Pancreas (tissue), 10 donors: Measurements from ENCODE around the gene MEOX2. TPM values are rescaled to one million over a fixed set of nuclear protein-coding genes. Genes with fewer than 3 reads are reported as not detected.

Experiments
- ATAC-seq, 4 donors: fragments of 200-7000 bp; cut with Tn5 transposase; one replicate each; pipeline versions ENCODE4 v1.8.0 to v1.9.1; 2020; ENCODE audit warnings: mild to moderate bottlenecking in 4 of 4, moderate library complexity in 4 of 4
- DNase-seq, 6 donors: peaks; one replicate each; pipeline ENCODE4 v3.0.0-alpha.2; 2020
- FAIRE-seq: peaks from 2 replicates; lab custom pipeline; 2012; peaks lifted over from hg19 to GRCh38; lab: Jason Lieb, UNC
- H3K27ac ChIP-seq, 4 donors: fragments of 200-600 bp; sonication (generic); 1 replicate in 3 of 4; 2 replicates in 1 of 4; pipeline versions ENCODE4 v1.5.0 to v1.8.0; 2020
- H3K27me3 ChIP-seq, 4 donors: fragments of 200-600 bp; one replicate each; pipeline ENCODE4 v1.8.0; 2021
- H3K36me3 ChIP-seq, 3 donors: fragments of 200-600 bp; sonication (generic) in 1 of 3; one replicate each; pipeline versions ENCODE4 v1.5.0 to v1.8.0; 2020 to 2021
- H3K4me1 ChIP-seq, 3 donors: fragments of 200-600 bp; one replicate each; pipeline ENCODE4 v1.8.0; 2021
- H3K4me3 ChIP-seq, 4 donors: fragments of 200-600 bp; sonication (generic) in 2 of 4; one replicate each; pipeline versions ENCODE4 v1.5.0 to v1.8.0; 2020 to 2021
- H3K9me3 ChIP-seq, 4 donors: fragments of 200-600 bp; one replicate each; pipeline ENCODE4 v1.8.0; 2021
- WGBS, 2 donors: extraction: QIAGEN DNeasy Blood & Tissue Kit; methylation state at CpG; one replicate each; pipeline ENCODE4 v1.1.7; 2013; 5-methylcytosine and 5-hydroxymethylcytosine counted together
- intact Hi-C, 3 donors: fragments of 100-400 bp; cut with DNase I; formaldehyde crosslinking; loops; one replicate each; pipeline versions ENCODE4 v1.11.1 to v1.14.2; 2022
- polyA plus RNA-seq, 2 donors: library from polyadenylated mRNA; stranded (reverse); fragments of 200-250 nt; gene quantifications; one replicate each; pipeline ENCODE4 v1.2.3, GENCODE V29; 2013
- total RNA-seq, 6 donors: library from RNA; stranded (reverse); fragmentation: NEBNext Ultra II Directional in 4 of 6; extraction: Animal tissue kit (Norgen Biotek cat#: 25700) in 4 of 6; gene quantifications; one replicate each; pipeline versions ENCODE4 v1.2.1 to v1.2.4, GENCODE V29; 2021 to 2023
- TF ChIP-seq, protein P1 (sequence below), 4 donors: fragments of 200-600 bp; sonication (generic) in 3 of 4; IDR thresholded peaks; one replicate each; pipeline versions ENCODE4 v1.5.0 to v1.8.0; 2021; ENCODE audit warnings: antibody characterized with exemption in 4 of 4
- donor health status: healthy with polysubstance abuse.
- donor health status: DM: no; HTN: no; CAD: no; lungs with moderate emphysema.
- donor health status: DM: no; HTN: no; CAD: no.
- donor health status: control.
- donor health status: control.
- donor health status: Bipolar disorder and iron deficiency.
- donor health status: DM: yes; HTN: yes; CAD: no.
- donor health status: DM: no; HTN: no; CAD: no.
- donor health status: DM: no; HTN: no; CAD: no.
- donor health status: DM: yes; HTN: yes; CAD: no.

Gene MEOX2
- total and polyA plus RNA-seq, 8 donors = 0.24 to 2.9 (median 1.2) TPM

DNA sequence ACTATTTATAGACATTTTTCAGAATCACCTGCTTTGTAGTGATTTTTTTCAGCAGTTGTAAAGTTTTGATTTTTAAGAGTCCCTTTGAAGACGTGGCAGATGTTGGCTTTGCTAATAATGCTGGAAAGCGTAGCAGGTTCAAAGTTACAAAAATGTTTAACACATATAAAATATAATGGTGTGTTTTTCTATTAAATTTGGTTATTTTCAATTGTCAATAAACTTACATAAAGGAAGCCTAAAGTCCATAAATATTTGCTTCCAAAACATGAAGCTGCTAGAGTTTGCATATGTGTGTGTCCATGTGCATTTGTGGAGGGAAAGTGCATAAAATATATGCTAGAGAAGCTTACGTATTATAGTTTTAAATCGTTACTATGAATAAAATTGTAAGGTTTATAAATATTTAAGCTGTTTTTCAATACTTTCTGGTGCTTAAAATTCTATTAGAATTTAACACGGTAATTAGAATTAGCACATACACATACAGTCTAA is 3.7 kb downstream of the MEOX2 start:
- no peak overlapping the region for H3K27ac ChIP-seq
- H3K4me3 ChIP-seq = no peak overlapping the region
- H3K9me3 ChIP-seq = no peaks in the 10 kb centered on the region
- H3K4me1 ChIP-seq = no peaks in the 10 kb centered on the region
- ATAC-seq (no peak), DNase-seq (no peak), FAIRE-seq (no peak)
- intact Hi-C loops = no loop called here
- H3K27me3 ChIP-seq = peaks cover 0 to 28% (median 7%) of the 10 kb centered on the region in 4 donors
- 50 to 64% methylated on average over 5 of the region's 5 CpGs for WGBS, 2 donors
- no peaks in the 10 kb centered on the region for H3K36me3 ChIP-seq
- TF ChIP-seq, protein P1, sequence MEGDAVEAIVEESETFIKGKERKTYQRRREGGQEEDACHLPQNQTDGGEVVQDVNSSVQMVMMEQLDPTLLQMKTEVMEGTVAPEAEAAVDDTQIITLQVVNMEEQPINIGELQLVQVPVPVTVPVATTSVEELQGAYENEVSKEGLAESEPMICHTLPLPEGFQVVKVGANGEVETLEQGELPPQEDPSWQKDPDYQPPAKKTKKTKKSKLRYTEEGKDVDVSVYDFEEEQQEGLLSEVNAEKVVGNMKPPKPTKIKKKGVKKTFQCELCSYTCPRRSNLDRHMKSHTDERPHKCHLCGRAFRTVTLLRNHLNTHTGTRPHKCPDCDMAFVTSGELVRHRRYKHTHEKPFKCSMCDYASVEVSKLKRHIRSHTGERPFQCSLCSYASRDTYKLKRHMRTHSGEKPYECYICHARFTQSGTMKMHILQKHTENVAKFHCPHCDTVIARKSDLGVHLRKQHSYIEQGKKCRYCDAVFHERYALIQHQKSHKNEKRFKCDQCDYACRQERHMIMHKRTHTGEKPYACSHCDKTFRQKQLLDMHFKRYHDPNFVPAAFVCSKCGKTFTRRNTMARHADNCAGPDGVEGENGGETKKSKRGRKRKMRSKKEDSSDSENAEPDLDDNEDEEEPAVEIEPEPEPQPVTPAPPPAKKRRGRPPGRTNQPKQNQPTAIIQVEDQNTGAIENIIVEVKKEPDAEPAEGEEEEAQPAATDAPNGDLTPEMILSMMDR (IDR thresholded peaks at IDR 0.05) = no peak

GRCh38 chr7:15682111-15682510 is 4.4 kb downstream of the MEOX2 start:
- intact Hi-C loops = no loop called here
- ATAC-seq = no peak

DNA sequence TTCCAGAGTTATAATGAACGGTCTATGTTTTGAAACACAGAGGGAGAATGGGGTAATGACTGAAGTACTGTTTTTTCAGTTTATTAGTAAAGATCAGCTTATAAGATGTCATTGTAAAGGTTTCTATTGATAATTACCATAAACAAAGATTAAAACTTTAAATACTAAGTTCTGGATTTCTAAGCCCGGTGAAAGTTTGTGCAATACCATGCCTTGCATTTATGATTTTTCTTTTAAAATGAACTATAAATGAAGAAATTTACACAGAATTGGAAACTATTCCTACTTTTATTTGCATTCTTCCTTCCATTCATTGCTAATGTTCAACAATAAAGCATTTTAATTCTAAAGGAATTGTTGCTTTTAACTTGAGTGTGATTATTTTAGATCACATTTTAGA is 4.9 kb downstream of the MEOX2 start:
- Histone ChIP-seq H3K36me3 (no peaks in the 10 kb centered on the region), H3K27ac (no peak overlapping the region), H3K4me3 (no peak overlapping the region), H3K9me3 (no peaks in the 10 kb centered on the region), H3K4me1 (no peaks in the 10 kb centered on the region), H3K27me3 (peaks cover 0 to 28% (median 7%) of the 10 kb centered on the region in 4 donors)
- WGBS, 2 donors = 60 to 74% methylated on average over 2 of the region's 2 CpGs
- intact Hi-C loops = no loop called here
- TF ChIP-seq, protein P1 (IDR thresholded peaks at IDR 0.05) = no peak
- no peak for FAIRE-seq
- DNase-seq = no peak
- no peak for ATAC-seq

More at GRCh38 chr7:15682111-15682510, 4.4 kb downstream of the MEOX2 start:
- Histone ChIP-seq H3K36me3 (no peaks in the 10 kb centered on the region), H3K27me3 (peaks cover 0 to 28% (median 7%) of the 10 kb centered on the region in 4 donors), H3K9me3 (no peaks in the 10 kb centered on the region), H3K4me3 (no peak overlapping the region), H3K27ac (no peak overlapping the region), H3K4me1 (no peaks in the 10 kb centered on the region)
- TF ChIP-seq, protein P1 (IDR thresholded peaks at IDR 0.05) = no peak
- FAIRE-seq = peak; percentile 5
- DNase-seq = no peak

DNA sequence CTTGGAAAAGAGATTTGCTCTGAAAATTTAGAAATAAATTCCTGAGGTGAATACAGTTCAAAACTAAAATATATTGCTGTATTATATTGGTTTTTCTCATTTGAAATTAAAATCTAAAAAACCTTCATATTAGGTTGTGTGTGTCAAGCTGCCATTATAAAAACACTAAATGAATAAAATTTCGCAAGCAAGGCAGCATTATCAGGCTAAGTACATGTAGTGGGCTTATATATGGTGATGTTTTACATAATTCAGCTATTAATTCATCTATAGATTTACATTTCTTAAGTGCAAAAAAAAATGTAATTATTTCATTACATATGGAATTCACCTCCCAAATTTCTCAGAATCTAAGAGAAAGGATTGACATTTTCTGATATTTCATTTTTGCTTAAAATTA is 5.3 kb downstream of the MEOX2 start:
- Histone ChIP-seq H3K4me3 (no peak overlapping the region), H3K27ac (no peak overlapping the region), H3K36me3 (no peaks in the 10 kb centered on the region), H3K9me3 (no peaks in the 10 kb centered on the region), H3K4me1 (no peaks in the 10 kb centered on the region), H3K27me3 (peaks cover 0 to 28% (median 7%) of the 10 kb centered on the region in 4 donors)
- DNase-seq (no peak), ATAC-seq (no peak), FAIRE-seq (no peak)
- intact Hi-C loops = no loop called here
- TF ChIP-seq, protein P1 (IDR thresholded peaks at IDR 0.05) = no peak
- 65 to 86% methylated on average over 1 of the region's 1 CpG for WGBS, 2 donors

GRCh38 chr7:15680446-15680845 is 6.0 kb downstream of the MEOX2 start:
- H3K27me3 ChIP-seq = peaks cover 0 to 26% (median 7%) of the 10 kb centered on the region in 4 donors
- 69 to 87% methylated on average over 3 of the region's 3 CpGs for WGBS, 2 donors
- FAIRE-seq (no peak), ATAC-seq (no peak), DNase-seq (no peak)
- H3K4me3 ChIP-seq = peak overlapping the region in 1 of 4 donors; percentile 1
- H3K4me1 ChIP-seq = no peaks in the 10 kb centered on the region
- intact Hi-C loops = no loop called here
- H3K27ac ChIP-seq = no peak overlapping the region
- TF ChIP-seq, protein P1 (IDR thresholded peaks at IDR 0.05) = no peak
- H3K9me3 ChIP-seq = no peaks in the 10 kb centered on the region
- no peaks in the 10 kb centered on the region for H3K36me3 ChIP-seq
